ENCODE measurements around the gene DIP2B. TPM values are rescaled to one million over a fixed set of nuclear protein-coding genes. Genes with fewer than 3 reads are reported as not detected.

Gene DIP2B
- total RNA-seq, 1 donor from 2014 or later: 37.1 TPM

GRCh38 chr12:50734409-50735263 is 229.9 kb downstream of the DIP2B start:
- Mint-ChIP-seq H3K27ac (no peak overlapping the region), H3K4me3 (no peak overlapping the region), H3K9me3 (no peaks in the 10 kb centered on the region), H3K4me1 (peaks cover 7% of the 10 kb centered on the region), H3K36me3 (peaks cover 18% of the 10 kb centered on the region), H3K27me3 (ENCODE audit: insufficient read depth, low read depth) (no peaks in the 10 kb centered on the region)
- no peak for TF ChIP-seq EZH2phosphoT487 (IDR thresholded peaks at IDR 0.05)
- TF ChIP-seq EZH2 (IDR thresholded peaks at IDR 0.05): no peak
- TF ChIP-seq CTCF (IDR thresholded peaks at IDR 0.05): peak; percentile 82
- no peak overlapping the region for H3K9ac ChIP-seq
- no peaks in the 10 kb centered on the region for H3K9me3 ChIP-seq (ENCODE audit: low read depth)
- no peak overlapping the region for H3K27ac ChIP-seq
- H3K36me3 ChIP-seq: no peaks in the 10 kb centered on the region
- H3K4me2 ChIP-seq: no peak overlapping the region
- H3K27me3 ChIP-seq: no peaks in the 10 kb centered on the region
- no peak overlapping the region for H3K4me3 ChIP-seq
- H3K79me2 ChIP-seq (ENCODE audit: low read depth): no peaks in the 10 kb centered on the region
- no peaks in the 10 kb centered on the region for H3K4me1 ChIP-seq
- H3F3A ChIP-seq (ENCODE audit: low read depth): peaks cover 4% of the 10 kb centered on the region
- no peak overlapping the region for H2AFZ ChIP-seq (replicated peaks)
- peak; percentile 60 for DNase-seq (ENCODE audit: low spot score)
- H4K20me1 ChIP-seq (ENCODE audit: low read depth): no peaks in the 10 kb centered on the region

- Histone ChIP-seq H3K27ac (no peak overlapping the region), H3K9ac (no peak overlapping the region), H3F3A (ENCODE audit: low read depth) (peaks cover 4% of the 10 kb centered on the region), H3K4me2 (no peak overlapping the region), H3K36me3 (no peaks in the 10 kb centered on the region), H3K79me2 (ENCODE audit: low read depth) (no peaks in the 10 kb centered on the region), H3K9me3 (ENCODE audit: low read depth) (no peaks in the 10 kb centered on the region), H3K27me3 (no peaks in the 10 kb centered on the region), H3K4me3 (no peak overlapping the region), H2AFZ (replicated peaks) (no peak overlapping the region), H3K4me1 (no peaks in the 10 kb centered on the region), H4K20me1 (ENCODE audit: low read depth) (no peaks in the 10 kb centered on the region)
- TF ChIP-seq CTCF (IDR thresholded peaks at IDR 0.05): no peak
- TF ChIP-seq EZH2 (IDR thresholded peaks at IDR 0.05): no peak
- no peak for TF ChIP-seq EZH2phosphoT487 (IDR thresholded peaks at IDR 0.05)
- no peak overlapping the region for H3K27ac Mint-ChIP-seq
- no peak for DNase-seq (ENCODE audit: low spot score)
- peaks cover 27% of the 10 kb centered on the region for H3K36me3 Mint-ChIP-seq
- H3K4me1 Mint-ChIP-seq: peaks cover 5% of the 10 kb centered on the region
- no peaks in the 10 kb centered on the region for H3K9me3 Mint-ChIP-seq
- no peaks in the 10 kb centered on the region for H3K27me3 Mint-ChIP-seq (ENCODE audit: insufficient read depth, low read depth)
- H3K4me3 Mint-ChIP-seq: no peak overlapping the region
Observed at GRCh38 chr12:50739611-50740010, 234.8 kb downstream of the DIP2B start.

- Histone ChIP-seq H2AFZ (replicated peaks) (no peak overlapping the region), H3K4me3 (no peak overlapping the region), H3K79me2 (ENCODE audit: low read depth) (no peaks in the 10 kb centered on the region), H3K36me3 (no peaks in the 10 kb centered on the region), H3K27ac (no peak overlapping the region), H3F3A (ENCODE audit: low read depth) (no peaks in the 10 kb centered on the region), H4K20me1 (ENCODE audit: low read depth) (no peaks in the 10 kb centered on the region), H3K9ac (no peak overlapping the region), H3K27me3 (no peaks in the 10 kb centered on the region), H3K9me3 (ENCODE audit: low read depth) (no peaks in the 10 kb centered on the region), H3K4me2 (no peak overlapping the region), H3K4me1 (no peaks in the 10 kb centered on the region)
- TF ChIP-seq EZH2phosphoT487 (IDR thresholded peaks at IDR 0.05) (no peak), EZH2 (IDR thresholded peaks at IDR 0.05) (no peak), CTCF (IDR thresholded peaks at IDR 0.05) (no peak)
- Mint-ChIP-seq H3K36me3 (peaks cover 27% of the 10 kb centered on the region), H3K4me1 (peaks cover 5% of the 10 kb centered on the region), H3K27ac (no peak overlapping the region), H3K4me3 (no peak overlapping the region), H3K27me3 (ENCODE audit: insufficient read depth, low read depth) (no peaks in the 10 kb centered on the region), H3K9me3 (no peaks in the 10 kb centered on the region)
- DNase-seq (ENCODE audit: low spot score): no peak
Observed at GRCh38 chr12:50740307-50740706, 235.5 kb downstream of the DIP2B start.

Measured in neural progenitor cell (in vitro differentiated cells).